ENCODE measurements around the gene NLRP5.

DNA sequence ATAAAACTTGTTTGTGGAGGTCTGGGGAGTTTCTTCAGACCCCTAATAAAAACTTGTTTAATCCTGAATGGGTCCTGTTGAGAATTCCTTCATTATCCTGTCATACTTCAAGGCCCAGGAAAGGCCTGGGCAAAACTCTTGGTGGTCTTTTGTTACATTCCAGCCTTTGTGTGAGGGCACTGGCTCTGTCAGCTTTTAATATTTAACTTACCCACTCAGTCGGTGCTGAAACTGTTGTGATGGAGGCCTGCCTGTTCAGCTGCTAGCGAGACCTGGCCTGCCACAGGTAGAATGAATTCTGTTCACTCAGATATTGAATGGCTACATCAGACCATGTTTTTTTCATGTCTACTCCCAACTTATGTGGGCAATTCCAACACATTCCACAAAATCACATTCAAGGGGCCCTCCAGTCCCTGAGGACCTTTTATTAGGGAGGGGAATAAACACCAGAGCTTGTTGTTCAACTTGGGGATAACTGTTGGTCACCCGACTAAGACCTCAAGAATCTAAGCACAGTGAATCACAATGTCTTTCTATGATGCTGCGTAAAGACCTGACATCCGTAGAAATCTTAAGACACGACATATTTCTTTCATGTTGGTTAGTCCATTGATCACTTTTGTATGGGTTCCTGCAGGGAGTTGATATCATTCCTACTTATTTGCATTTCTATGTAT is 26.4 kb upstream of the NLRP5 start:
- TF ChIP-seq, protein P1, sequence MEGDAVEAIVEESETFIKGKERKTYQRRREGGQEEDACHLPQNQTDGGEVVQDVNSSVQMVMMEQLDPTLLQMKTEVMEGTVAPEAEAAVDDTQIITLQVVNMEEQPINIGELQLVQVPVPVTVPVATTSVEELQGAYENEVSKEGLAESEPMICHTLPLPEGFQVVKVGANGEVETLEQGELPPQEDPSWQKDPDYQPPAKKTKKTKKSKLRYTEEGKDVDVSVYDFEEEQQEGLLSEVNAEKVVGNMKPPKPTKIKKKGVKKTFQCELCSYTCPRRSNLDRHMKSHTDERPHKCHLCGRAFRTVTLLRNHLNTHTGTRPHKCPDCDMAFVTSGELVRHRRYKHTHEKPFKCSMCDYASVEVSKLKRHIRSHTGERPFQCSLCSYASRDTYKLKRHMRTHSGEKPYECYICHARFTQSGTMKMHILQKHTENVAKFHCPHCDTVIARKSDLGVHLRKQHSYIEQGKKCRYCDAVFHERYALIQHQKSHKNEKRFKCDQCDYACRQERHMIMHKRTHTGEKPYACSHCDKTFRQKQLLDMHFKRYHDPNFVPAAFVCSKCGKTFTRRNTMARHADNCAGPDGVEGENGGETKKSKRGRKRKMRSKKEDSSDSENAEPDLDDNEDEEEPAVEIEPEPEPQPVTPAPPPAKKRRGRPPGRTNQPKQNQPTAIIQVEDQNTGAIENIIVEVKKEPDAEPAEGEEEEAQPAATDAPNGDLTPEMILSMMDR (tag by site-specific recombination; IDR thresholded peaks at IDR 0.05), result no peak
- no peak for TF ChIP-seq ZNF350 (tag by site-specific recombination; IDR thresholded peaks at IDR 0.05)
- TF ChIP-seq ZBTB7A (tag by site-specific recombination; IDR thresholded peaks at IDR 0.05; ENCODE audit: low read depth), result no peak
- TF ChIP-seq, protein P2, sequence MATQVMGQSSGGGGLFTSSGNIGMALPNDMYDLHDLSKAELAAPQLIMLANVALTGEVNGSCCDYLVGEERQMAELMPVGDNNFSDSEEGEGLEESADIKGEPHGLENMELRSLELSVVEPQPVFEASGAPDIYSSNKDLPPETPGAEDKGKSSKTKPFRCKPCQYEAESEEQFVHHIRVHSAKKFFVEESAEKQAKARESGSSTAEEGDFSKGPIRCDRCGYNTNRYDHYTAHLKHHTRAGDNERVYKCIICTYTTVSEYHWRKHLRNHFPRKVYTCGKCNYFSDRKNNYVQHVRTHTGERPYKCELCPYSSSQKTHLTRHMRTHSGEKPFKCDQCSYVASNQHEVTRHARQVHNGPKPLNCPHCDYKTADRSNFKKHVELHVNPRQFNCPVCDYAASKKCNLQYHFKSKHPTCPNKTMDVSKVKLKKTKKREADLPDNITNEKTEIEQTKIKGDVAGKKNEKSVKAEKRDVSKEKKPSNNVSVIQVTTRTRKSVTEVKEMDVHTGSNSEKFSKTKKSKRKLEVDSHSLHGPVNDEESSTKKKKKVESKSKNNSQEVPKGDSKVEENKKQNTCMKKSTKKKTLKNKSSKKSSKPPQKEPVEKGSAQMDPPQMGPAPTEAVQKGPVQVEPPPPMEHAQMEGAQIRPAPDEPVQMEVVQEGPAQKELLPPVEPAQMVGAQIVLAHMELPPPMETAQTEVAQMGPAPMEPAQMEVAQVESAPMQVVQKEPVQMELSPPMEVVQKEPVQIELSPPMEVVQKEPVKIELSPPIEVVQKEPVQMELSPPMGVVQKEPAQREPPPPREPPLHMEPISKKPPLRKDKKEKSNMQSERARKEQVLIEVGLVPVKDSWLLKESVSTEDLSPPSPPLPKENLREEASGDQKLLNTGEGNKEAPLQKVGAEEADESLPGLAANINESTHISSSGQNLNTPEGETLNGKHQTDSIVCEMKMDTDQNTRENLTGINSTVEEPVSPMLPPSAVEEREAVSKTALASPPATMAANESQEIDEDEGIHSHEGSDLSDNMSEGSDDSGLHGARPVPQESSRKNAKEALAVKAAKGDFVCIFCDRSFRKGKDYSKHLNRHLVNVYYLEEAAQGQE (tag by site-specific recombination; IDR thresholded peaks at IDR 0.05), result no peak
- TF ChIP-seq ZBTB20 (tag by site-specific recombination; IDR thresholded peaks at IDR 0.05), result no peak
- TF ChIP-seq ZNF792 (tag by site-specific recombination; IDR thresholded peaks at IDR 0.05), result no peak
- TF ChIP-seq, protein P3, sequence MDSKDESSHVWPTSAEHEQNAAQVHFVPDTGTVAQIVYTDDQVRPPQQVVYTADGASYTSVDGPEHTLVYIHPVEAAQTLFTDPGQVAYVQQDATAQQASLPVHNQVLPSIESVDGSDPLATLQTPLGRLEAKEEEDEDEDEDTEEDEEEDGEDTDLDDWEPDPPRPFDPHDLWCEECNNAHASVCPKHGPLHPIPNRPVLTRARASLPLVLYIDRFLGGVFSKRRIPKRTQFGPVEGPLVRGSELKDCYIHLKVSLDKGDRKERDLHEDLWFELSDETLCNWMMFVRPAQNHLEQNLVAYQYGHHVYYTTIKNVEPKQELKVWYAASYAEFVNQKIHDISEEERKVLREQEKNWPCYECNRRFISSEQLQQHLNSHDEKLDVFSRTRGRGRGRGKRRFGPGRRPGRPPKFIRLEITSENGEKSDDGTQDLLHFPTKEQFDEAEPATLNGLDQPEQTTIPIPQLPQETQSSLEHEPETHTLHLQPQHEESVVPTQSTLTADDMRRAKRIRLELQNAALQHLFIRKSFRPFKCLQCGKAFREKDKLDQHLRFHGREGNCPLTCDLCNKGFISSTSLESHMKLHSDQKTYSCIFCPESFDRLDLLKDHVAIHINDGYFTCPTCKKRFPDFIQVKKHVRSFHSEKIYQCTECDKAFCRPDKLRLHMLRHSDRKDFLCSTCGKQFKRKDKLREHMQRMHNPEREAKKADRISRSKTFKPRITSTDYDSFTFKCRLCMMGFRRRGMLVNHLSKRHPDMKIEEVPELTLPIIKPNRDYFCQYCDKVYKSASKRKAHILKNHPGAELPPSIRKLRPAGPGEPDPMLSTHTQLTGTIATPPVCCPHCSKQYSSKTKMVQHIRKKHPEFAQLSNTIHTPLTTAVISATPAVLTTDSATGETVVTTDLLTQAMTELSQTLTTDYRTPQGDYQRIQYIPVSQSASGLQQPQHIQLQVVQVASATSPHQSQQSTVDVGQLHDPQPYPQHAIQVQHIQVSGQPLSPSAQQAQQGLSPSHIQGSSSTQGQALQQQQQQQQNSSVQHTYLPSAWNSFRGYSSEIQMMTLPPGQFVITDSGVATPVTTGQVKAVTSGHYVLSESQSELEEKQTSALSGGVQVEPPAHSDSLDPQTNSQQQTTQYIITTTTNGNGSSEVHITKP (tag by site-specific recombination; IDR thresholded peaks at IDR 0.05), result no peak
- TF ChIP-seq, protein P4, sequence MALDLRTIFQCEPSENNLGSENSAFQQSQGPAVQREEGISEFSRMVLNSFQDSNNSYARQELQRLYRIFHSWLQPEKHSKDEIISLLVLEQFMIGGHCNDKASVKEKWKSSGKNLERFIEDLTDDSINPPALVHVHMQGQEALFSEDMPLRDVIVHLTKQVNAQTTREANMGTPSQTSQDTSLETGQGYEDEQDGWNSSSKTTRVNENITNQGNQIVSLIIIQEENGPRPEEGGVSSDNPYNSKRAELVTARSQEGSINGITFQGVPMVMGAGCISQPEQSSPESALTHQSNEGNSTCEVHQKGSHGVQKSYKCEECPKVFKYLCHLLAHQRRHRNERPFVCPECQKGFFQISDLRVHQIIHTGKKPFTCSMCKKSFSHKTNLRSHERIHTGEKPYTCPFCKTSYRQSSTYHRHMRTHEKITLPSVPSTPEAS (tag by site-specific recombination; IDR thresholded peaks at IDR 0.05), result no peak
- TF ChIP-seq, protein P5, sequence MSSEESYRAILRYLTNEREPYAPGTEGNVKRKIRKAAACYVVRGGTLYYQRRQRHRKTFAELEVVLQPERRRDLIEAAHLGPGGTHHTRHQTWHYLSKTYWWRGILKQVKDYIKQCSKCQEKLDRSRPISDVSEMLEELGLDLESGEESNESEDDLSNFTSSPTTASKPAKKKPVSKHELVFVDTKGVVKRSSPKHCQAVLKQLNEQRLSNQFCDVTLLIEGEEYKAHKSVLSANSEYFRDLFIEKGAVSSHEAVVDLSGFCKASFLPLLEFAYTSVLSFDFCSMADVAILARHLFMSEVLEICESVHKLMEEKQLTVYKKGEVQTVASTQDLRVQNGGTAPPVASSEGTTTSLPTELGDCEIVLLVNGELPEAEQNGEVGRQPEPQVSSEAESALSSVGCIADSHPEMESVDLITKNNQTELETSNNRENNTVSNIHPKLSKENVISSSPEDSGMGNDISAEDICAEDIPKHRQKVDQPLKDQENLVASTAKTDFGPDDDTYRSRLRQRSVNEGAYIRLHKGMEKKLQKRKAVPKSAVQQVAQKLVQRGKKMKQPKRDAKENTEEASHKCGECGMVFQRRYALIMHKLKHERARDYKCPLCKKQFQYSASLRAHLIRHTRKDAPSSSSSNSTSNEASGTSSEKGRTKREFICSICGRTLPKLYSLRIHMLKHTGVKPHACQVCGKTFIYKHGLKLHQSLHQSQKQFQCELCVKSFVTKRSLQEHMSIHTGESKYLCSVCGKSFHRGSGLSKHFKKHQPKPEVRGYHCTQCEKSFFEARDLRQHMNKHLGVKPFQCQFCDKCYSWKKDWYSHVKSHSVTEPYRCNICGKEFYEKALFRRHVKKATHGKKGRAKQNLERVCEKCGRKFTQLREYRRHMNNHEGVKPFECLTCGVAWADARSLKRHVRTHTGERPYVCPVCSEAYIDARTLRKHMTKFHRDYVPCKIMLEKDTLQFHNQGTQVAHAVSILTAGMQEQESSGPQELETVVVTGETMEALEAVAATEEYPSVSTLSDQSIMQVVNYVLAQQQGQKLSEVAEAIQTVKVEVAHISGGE (tag by site-specific recombination; conservative IDR thresholded peaks at IDR 0.05; ENCODE audit: low read depth), result no peak
- TF ChIP-seq MYNN (tag by site-specific recombination; IDR thresholded peaks at IDR 0.05; ENCODE audit: borderline replicate concordance), result no peak
- TF ChIP-seq ZFP37 (tag by site-specific recombination; IDR thresholded peaks at IDR 0.05), result no peak
- no peak for TF ChIP-seq ZBTB8A (tag by site-specific recombination; IDR thresholded peaks at IDR 0.05)
- no peak for TF ChIP-seq ZNF707 (tag by site-specific recombination; IDR thresholded peaks at IDR 0.05)
